Activated CD4-positive, CD25-positive, alpha-beta regulatory T cell treated with anti-CD3 and anti-CD28 coated beads, Interleukin-2, amount 50 U/mL, for 16 hours (primary cell): ENCODE measurements around the gene TES.

Source experiments
- DNase-seq: peaks from one replicate; pipeline ENCODE4 v3.0.0-alpha.2; 2020; ENCODE audit warnings: low read depth, low spot score

Gene TES

GRCh38 chr7:116219834-116220233, 9.5 kb downstream of the TES start:
- no peak for DNase-seq

- DNase-seq, result no peak
Observed at GRCh38 chr7:116222501-116222900, 12.2 kb downstream of the TES start.

GRCh38 chr7:116223588-116223987, 13.2 kb downstream of the TES start:
- DNase-seq, result no peak

- DNase-seq, result no peak
Observed at GRCh38 chr7:116224492-116225098, 14.3 kb downstream of the TES start.

GRCh38 chr7:116225860-116226259, 15.5 kb downstream of the TES start:
- DNase-seq, result no peak

- no peak for DNase-seq
Observed at GRCh38 chr7:116226664-116227063, 16.3 kb downstream of the TES start.

- DNase-seq, result no peak
Observed at GRCh38 chr7:116227678-116228239, 17.4 kb downstream of the TES start.

GRCh38 chr7:116228241-116228640, 17.9 kb downstream of the TES start:
- DNase-seq, result no peak

GRCh38 chr7:116229366-116229765, 19.0 kb downstream of the TES start:
- DNase-seq, result no peak

- DNase-seq, result no peak
Observed at GRCh38 chr7:116230191-116231005, 20.1 kb downstream of the TES start.

GRCh38 chr7:116231543-116231942, 21.2 kb downstream of the TES start:
- DNase-seq, result no peak

GRCh38 chr7:116231949-116232348, 21.6 kb downstream of the TES start:
- DNase-seq, result no peak

GRCh38 chr7:116232350-116232749, 22.0 kb downstream of the TES start:
- no peak for DNase-seq

GRCh38 chr7:116232920-116233319, 22.6 kb downstream of the TES start:
- DNase-seq, result no peak

GRCh38 chr7:116234517-116235200, 24.3 kb downstream of the TES start:
- no peak for DNase-seq

GRCh38 chr7:116235380-116235779, 25.0 kb downstream of the TES start:
- DNase-seq, result no peak

GRCh38 chr7:116236020-116236630, 25.8 kb downstream of the TES start:
- peak; percentile 27 for DNase-seq

GRCh38 chr7:116239020-116239419, 28.7 kb downstream of the TES start:
- no peak for DNase-seq

- no peak for DNase-seq
Observed at GRCh38 chr7:116239434-116239833, 29.1 kb downstream of the TES start.

GRCh38 chr7:116240024-116240668, 29.8 kb downstream of the TES start:
- DNase-seq, result no peak

- DNase-seq, result no peak
Observed at GRCh38 chr7:116241291-116241690, 31.0 kb downstream of the TES start.
